Smooth muscle cell (in vitro differentiated cells): ENCODE measurements around the gene C16orf74. TPM values are rescaled to one million over a fixed set of nuclear protein-coding genes. Genes with fewer than 3 reads are reported as not detected.

Source experiments
- DNase-seq: peaks from one replicate; lab custom pipeline; 2025; ENCODE audit not compliant: unreplicated experiment; lab: John Stamatoyannopoulos, UW
- H2AFZ ChIP-seq: fragments of 200-600 bp; sonication (generic); 2 replicates; pipeline ENCODE4 v1.6.0; 2016; ENCODE audit warnings: antibody characterized with exemption, low read depth, mild to moderate bottlenecking
- H3F3A ChIP-seq: fragments of 200-600 bp; sonication (generic); 2 replicates; pipeline ENCODE4 v1.6.0; 2017; ENCODE audit warnings: antibody characterized with exemption, low read depth
- H3K27ac ChIP-seq: fragments of 200-600 bp; sonication (generic); 2 replicates; pipeline ENCODE4 v1.5.1; 2016; ENCODE audit warnings: low read depth, mild to moderate bottlenecking
- H3K27me3 ChIP-seq: fragments of 200-600 bp; sonication (generic); 2 replicates; pipeline ENCODE4 v1.6.1; 2016; ENCODE audit warnings: low read depth, mild to moderate bottlenecking
- H3K36me3 ChIP-seq: fragments of 200-600 bp; sonication (generic); 2 replicates; pipeline ENCODE4 v1.5.1; 2016; ENCODE audit warnings: low read depth
- H3K4me1 ChIP-seq: fragments of 200-600 bp; sonication (generic); 2 replicates; pipeline ENCODE4 v1.5.1; 2016; ENCODE audit warnings: low read depth
- H3K4me2 ChIP-seq: fragments of 200-600 bp; sonication (generic); 2 replicates; pipeline ENCODE4 v1.6.0; 2016; ENCODE audit warnings: mild to moderate bottlenecking
- H3K4me3 ChIP-seq: fragments of 200-600 bp; sonication (generic); 2 replicates; pipeline ENCODE4 v1.5.1; 2016; ENCODE audit warnings: mild to moderate bottlenecking
- H3K79me2 ChIP-seq: fragments of 200-600 bp; sonication (generic); 2 replicates; pipeline ENCODE4 v1.6.0; 2016; ENCODE audit warnings: low read depth, mild to moderate bottlenecking
- H3K9ac ChIP-seq: fragments of 200-600 bp; sonication (generic); 2 replicates; pipeline ENCODE4 v1.6.0; 2016; ENCODE audit warnings: low read depth
- H3K9me3 ChIP-seq: fragments of 200-600 bp; sonication (generic); replicated peaks from 2 replicates; pipeline ENCODE4 v1.5.1; 2016; ENCODE audit warnings: low read depth
- H4K20me1 ChIP-seq: fragments of 200-600 bp; sonication (generic); 2 replicates; pipeline ENCODE4 v1.6.0; 2016; ENCODE audit warnings: low read depth
- CTCF ChIP-seq: fragments of 200-600 bp; sonication (generic); IDR thresholded peaks from 2 replicates; pipeline ENCODE4 v1.5.1; 2017; ENCODE audit warnings: borderline replicate concordance, mild to moderate bottlenecking, antibody characterized with exemption; ENCODE audit not compliant: insufficient read depth, poor library complexity, severe bottlenecking
- WGBS: methylation state at CpG from one replicate; pipeline ENCODE4 v1.1.7; 2016; ENCODE audit warnings: low lambda C conversion rate; 5-methylcytosine and 5-hydroxymethylcytosine counted together
- polyA plus RNA-seq: library from polyadenylated mRNA; unstranded; fragments of >200 nt; fragmentation: Nextera tagmentation; extraction: Ambion mirVana; gene quantifications from 2 replicates; pipeline ENCODE4 v1.2.1, GENCODE V29; 2016
- total RNA-seq: library from RNA; depleted of rRNA; stranded (reverse); fragments of >200 nt; gene quantifications from 2 replicates; pipeline ENCODE4 v1.2.3, GENCODE V29; 2014

C16orf74 gene
- total and polyA plus RNA-seq, 2 experiments from 2014 or later, result 0.31 to 1.7 TPM

GRCh38 chr16:85753976-85754375, 3.1 kb upstream of the C16orf74 start:
- no peak overlapping the region for H3K4me3 ChIP-seq
- WGBS, result 97% methylated on average over 7 of the region's 7 CpGs
- H3K9ac ChIP-seq, result no peak overlapping the region
- no peaks in the 10 kb centered on the region for H4K20me1 ChIP-seq
- no peak for DNase-seq
- no peak overlapping the region for H3K27ac ChIP-seq
- H2AFZ ChIP-seq, result no peak overlapping the region
- no peaks in the 10 kb centered on the region for H3K9me3 ChIP-seq
- H3F3A ChIP-seq, result peaks cover 5% of the 10 kb centered on the region
- peaks cover 26% of the 10 kb centered on the region for H3K27me3 ChIP-seq
- H3K4me2 ChIP-seq, result no peak overlapping the region
- TF ChIP-seq CTCF, result no peak
- H3K4me1 ChIP-seq, result peaks cover 23% of the 10 kb centered on the region
- H3K36me3 ChIP-seq, result no peaks in the 10 kb centered on the region
- no peaks in the 10 kb centered on the region for H3K79me2 ChIP-seq

- Histone ChIP-seq H3K4me1 (peaks cover 23% of the 10 kb centered on the region), H3K9me3 (no peaks in the 10 kb centered on the region), H3F3A (peaks cover 5% of the 10 kb centered on the region), H3K9ac (no peak overlapping the region), H3K27me3 (peaks cover 26% of the 10 kb centered on the region), H3K4me2 (no peak overlapping the region), H3K4me3 (no peak overlapping the region), H2AFZ (no peak overlapping the region), H3K27ac (no peak overlapping the region), H3K36me3 (no peaks in the 10 kb centered on the region), H4K20me1 (no peaks in the 10 kb centered on the region), H3K79me2 (no peaks in the 10 kb centered on the region)
- WGBS, result 91% methylated on average over 6 of the region's 6 CpGs
- no peak for TF ChIP-seq CTCF
- DNase-seq, result no peak
These were observed 2.7 kb upstream of the C16orf74 start for GRCh38 chr16:85753559-85753958.

GRCh38 chr16:85752511-85753420, 1.9 kb upstream of the C16orf74 start:
- H3K4me2 ChIP-seq, result no peak overlapping the region
- H3K4me1 ChIP-seq, result peaks cover 23% of the 10 kb centered on the region
- no peak overlapping the region for H3K27ac ChIP-seq
- no peak overlapping the region for H3K4me3 ChIP-seq
- H3K9ac ChIP-seq, result no peak overlapping the region
- H4K20me1 ChIP-seq, result no peaks in the 10 kb centered on the region
- peak; percentile 12 for DNase-seq
- H3K9me3 ChIP-seq, result no peaks in the 10 kb centered on the region
- H3F3A ChIP-seq, result peaks cover 3% of the 10 kb centered on the region
- WGBS, result 41% methylated on average over 21 of the region's 21 CpGs
- H3K27me3 ChIP-seq, result peaks cover 26% of the 10 kb centered on the region
- TF ChIP-seq CTCF, result no peak
- no peaks in the 10 kb centered on the region for H3K79me2 ChIP-seq
- no peaks in the 10 kb centered on the region for H3K36me3 ChIP-seq
- H2AFZ ChIP-seq, result no peak overlapping the region
